Measurements from ENCODE around the gene POLR2E. TPM values are rescaled to one million over a fixed set of nuclear protein-coding genes. Genes with fewer than 3 reads are reported as not detected.

Gene POLR2E
- total and polyA plus RNA-seq, 9 of the 15 experiments (the other 6 are each of a cell fraction or from before 2014, with no cell fraction given), result 3.4 to 413 (median 244) TPM

DNA sequence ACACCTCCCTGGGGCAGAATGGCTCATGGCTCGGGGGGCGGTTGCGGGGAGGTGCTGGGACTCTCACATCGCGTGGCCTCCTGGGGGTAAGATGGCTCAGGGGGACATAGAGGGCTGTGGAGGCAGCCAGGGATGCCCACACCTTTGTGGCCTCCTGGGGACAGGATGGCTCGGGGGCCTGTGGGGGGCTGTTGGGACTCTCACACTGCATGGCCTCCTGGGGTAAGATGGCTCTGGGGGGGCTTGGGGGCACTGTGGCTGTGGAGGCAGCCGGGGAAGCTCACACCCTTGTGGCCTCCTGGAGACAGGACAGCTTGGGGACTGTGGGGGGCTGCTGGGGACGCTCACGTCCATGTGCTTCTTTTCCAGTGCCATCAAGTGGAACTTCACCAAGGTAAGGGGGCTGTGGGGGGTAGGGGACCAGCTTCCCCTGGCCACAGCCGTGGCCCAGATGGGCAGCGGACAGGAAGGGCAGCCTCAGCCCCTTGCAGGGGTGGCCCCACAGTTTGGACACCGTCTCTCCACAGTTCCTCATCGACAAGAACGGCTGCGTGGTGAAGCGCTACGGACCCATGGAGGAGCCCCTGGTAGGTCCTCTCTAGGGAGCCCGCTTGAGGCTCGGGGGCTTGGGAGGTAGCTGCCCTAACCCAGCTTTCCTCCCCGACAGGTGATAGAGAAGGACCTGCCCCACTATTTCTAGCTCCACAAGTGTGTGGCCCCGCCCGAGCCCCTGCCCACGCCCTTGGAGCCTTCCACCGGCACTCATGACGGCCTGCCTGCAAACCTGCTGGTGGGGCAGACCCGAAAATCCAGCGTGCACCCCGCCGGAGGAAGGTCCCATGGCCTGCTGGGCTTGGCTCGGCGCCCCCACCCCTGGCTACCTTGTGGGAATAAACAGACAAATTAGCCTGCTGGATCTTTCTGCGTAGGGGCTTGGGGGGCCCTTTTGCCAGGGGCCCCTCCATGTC, 11.0 kb upstream of the POLR2E start (continued):
- TF ChIP-seq, protein P1, sequence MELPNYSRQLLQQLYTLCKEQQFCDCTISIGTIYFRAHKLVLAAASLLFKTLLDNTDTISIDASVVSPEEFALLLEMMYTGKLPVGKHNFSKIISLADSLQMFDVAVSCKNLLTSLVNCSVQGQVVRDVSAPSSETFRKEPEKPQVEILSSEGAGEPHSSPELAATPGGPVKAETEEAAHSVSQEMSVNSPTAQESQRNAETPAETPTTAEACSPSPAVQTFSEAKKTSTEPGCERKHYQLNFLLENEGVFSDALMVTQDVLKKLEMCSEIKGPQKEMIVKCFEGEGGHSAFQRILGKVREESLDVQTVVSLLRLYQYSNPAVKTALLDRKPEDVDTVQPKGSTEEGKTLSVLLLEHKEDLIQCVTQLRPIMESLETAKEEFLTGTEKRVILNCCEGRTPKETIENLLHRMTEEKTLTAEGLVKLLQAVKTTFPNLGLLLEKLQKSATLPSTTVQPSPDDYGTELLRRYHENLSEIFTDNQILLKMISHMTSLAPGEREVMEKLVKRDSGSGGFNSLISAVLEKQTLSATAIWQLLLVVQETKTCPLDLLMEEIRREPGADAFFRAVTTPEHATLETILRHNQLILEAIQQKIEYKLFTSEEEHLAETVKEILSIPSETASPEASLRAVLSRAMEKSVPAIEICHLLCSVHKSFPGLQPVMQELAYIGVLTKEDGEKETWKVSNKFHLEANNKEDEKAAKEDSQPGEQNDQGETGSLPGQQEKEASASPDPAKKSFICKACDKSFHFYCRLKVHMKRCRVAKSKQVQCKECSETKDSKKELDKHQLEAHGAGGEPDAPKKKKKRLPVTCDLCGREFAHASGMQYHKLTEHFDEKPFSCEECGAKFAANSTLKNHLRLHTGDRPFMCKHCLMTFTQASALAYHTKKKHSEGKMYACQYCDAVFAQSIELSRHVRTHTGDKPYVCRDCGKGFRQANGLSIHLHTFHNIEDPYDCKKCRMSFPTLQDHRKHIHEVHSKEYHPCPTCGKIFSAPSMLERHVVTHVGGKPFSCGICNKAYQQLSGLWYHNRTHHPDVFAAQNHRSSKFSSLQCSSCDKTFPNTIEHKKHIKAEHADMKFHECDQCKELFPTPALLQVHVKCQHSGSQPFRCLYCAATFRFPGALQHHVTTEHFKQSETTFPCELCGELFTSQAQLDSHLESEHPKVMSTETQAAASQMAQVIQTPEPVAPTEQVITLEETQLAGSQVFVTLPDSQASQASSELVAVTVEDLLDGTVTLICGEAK (IDR thresholded peaks at IDR 0.05), result no peak
- TF ChIP-seq, protein P1 (CRISPR knock-in tag; IDR thresholded peaks at IDR 0.05), result no peak
- TF ChIP-seq NCOA4 (IDR thresholded peaks at IDR 0.05; ENCODE audit: partially characterized antibody) (no peak), NFIX (CRISPR knock-in tag; IDR thresholded peaks at IDR 0.05; ENCODE audit: low read depth) (no peak)

Measured in K562 (cell line).